ENCODE measurements around the gene TRAP1.

TRAP1 gene

GRCh38 chr16:3640207-3640606, 77.1 kb downstream of the TRAP1 start:
- DNase-seq (ENCODE audit: low spot score), result no peak
- CTCF ChIA-PET, result interaction anchor here (0.6 to 1.1 kb wide), 2 partner anchors 14 to 56 kb away, joined by 3 to 4 read pairs; no protein-coding TSS in a partner anchor
- POLR2A ChIA-PET (ENCODE audit: low non-redundant PET), result no interaction called here
- H3K27ac ChIP-seq, result no peak overlapping the region
- no peak for TF ChIP-seq CTCF (conservative IDR thresholded peaks at IDR 0.05; ENCODE audit: low read depth)

- H3K27ac ChIP-seq, result no peak overlapping the region
These were observed 78.2 kb downstream of the TRAP1 start for GRCh38 chr16:3638916-3639644.

GRCh38 chr16:3637371-3637923, 79.9 kb downstream of the TRAP1 start:
- no peak overlapping the region for H3K27ac ChIP-seq

More at GRCh38 chr16:3638916-3639644, 78.2 kb downstream of the TRAP1 start:
- no peak for TF ChIP-seq CTCF (conservative IDR thresholded peaks at IDR 0.05; ENCODE audit: low read depth)
- DNase-seq (ENCODE audit: low spot score), result no peak
- CTCF ChIA-PET, result interaction anchor here (0.6 kb wide), 1 partner anchor 1761 kb away, joined by 3 read pairs; no protein-coding TSS in a partner anchor
- POLR2A ChIA-PET (ENCODE audit: low non-redundant PET), result no interaction called here

GRCh38 chr16:3625911-3626732, 91.2 kb downstream of the TRAP1 start:
- ChIA-PET CTCF (interaction anchor here (0.6 to 1.2 kb wide), 4 partner anchors 15 to 80 kb away, joined by 3 to 5 read pairs (median 4); partner anchors contain the start of gene DNASE1), POLR2A (ENCODE audit: low non-redundant PET) (no interaction called here)
- no peak overlapping the region for H3K27ac ChIP-seq
- no peak for TF ChIP-seq CTCF (conservative IDR thresholded peaks at IDR 0.05; ENCODE audit: low read depth)
- DNase-seq (ENCODE audit: low spot score), result no peak

More at GRCh38 chr16:3637371-3637923, 79.9 kb downstream of the TRAP1 start:
- TF ChIP-seq CTCF (conservative IDR thresholded peaks at IDR 0.05; ENCODE audit: low read depth), result no peak
- DNase-seq (ENCODE audit: low spot score), result no peak
- ChIA-PET CTCF (interaction anchor here (0.6 kb wide), 1 partner anchor 17 kb away, joined by 3 read pairs; no protein-coding TSS in a partner anchor), POLR2A (ENCODE audit: low non-redundant PET) (no interaction called here)

GRCh38 chr16:3625331-3625730, 92.0 kb downstream of the TRAP1 start:
- no peak for DNase-seq (ENCODE audit: low spot score)
- no peak for TF ChIP-seq CTCF (conservative IDR thresholded peaks at IDR 0.05; ENCODE audit: low read depth)
- POLR2A ChIA-PET (ENCODE audit: low non-redundant PET), result no interaction called here
- CTCF ChIA-PET, result no interaction called here
- H3K27ac ChIP-seq, result no peak overlapping the region

GRCh38 chr16:3623642-3624041, 93.7 kb downstream of the TRAP1 start:
- CTCF ChIA-PET, result interaction anchor here (0.5 kb wide), 1 partner anchor 529 kb away, joined by 3 read pairs; no protein-coding TSS in a partner anchor
- POLR2A ChIA-PET (ENCODE audit: low non-redundant PET), result no interaction called here
- no peak for TF ChIP-seq CTCF (conservative IDR thresholded peaks at IDR 0.05; ENCODE audit: low read depth)
- H3K27ac ChIP-seq, result no peak overlapping the region
- DNase-seq (ENCODE audit: low spot score), result no peak
